Measurements from ENCODE around the gene SDK1. TPM values are rescaled to one million over a fixed set of nuclear protein-coding genes. Genes with fewer than 3 reads are reported as not detected.

Gene SDK1
- total RNA-seq, 1 experiment from 2014 or later = 1.7 TPM

GRCh38 chr7:3333861-3334260 is 32.8 kb downstream of the SDK1 start:
- DNase-seq (ENCODE audit: extremely low read depth, low read depth) = no peak

GRCh38 chr7:3336042-3336665 is 35.1 kb downstream of the SDK1 start:
- no peak for DNase-seq (ENCODE audit: extremely low read depth, low read depth)

- no peak for DNase-seq (ENCODE audit: extremely low read depth, low read depth)
Measured at GRCh38 chr7:3338161-3338560, 37.1 kb downstream of the SDK1 start.

- DNase-seq (ENCODE audit: extremely low read depth, low read depth) = no peak
Measured at GRCh38 chr7:3345699-3346481, 44.8 kb downstream of the SDK1 start.

- no peak for DNase-seq (ENCODE audit: extremely low read depth, low read depth)
Measured at GRCh38 chr7:3349126-3349525, 48.1 kb downstream of the SDK1 start.

- DNase-seq (ENCODE audit: extremely low read depth, low read depth) = no peak
Measured at GRCh38 chr7:3356173-3356572, 55.1 kb downstream of the SDK1 start.

- DNase-seq (ENCODE audit: extremely low read depth, low read depth) = no peak
Measured at GRCh38 chr7:3358991-3359390, 57.9 kb downstream of the SDK1 start.

GRCh38 chr7:3367261-3367660 is 66.2 kb downstream of the SDK1 start:
- no peak for DNase-seq (ENCODE audit: extremely low read depth, low read depth)

GRCh38 chr7:3370068-3370830 is 69.2 kb downstream of the SDK1 start:
- DNase-seq (ENCODE audit: extremely low read depth, low read depth) = no peak

GRCh38 chr7:3370921-3371320 is 69.9 kb downstream of the SDK1 start:
- DNase-seq (ENCODE audit: extremely low read depth, low read depth) = no peak

- no peak for DNase-seq (ENCODE audit: extremely low read depth, low read depth)
Measured at GRCh38 chr7:3371601-3372000, 70.5 kb downstream of the SDK1 start.

- no peak for DNase-seq (ENCODE audit: extremely low read depth, low read depth)
Measured at GRCh38 chr7:3374239-3374638, 73.2 kb downstream of the SDK1 start.

GRCh38 chr7:3378390-3379150 is 77.5 kb downstream of the SDK1 start:
- no peak for DNase-seq (ENCODE audit: extremely low read depth, low read depth)

GRCh38 chr7:3380034-3380433 is 79.0 kb downstream of the SDK1 start:
- no peak for DNase-seq (ENCODE audit: extremely low read depth, low read depth)

GRCh38 chr7:3380886-3381685 is 80.0 kb downstream of the SDK1 start:
- DNase-seq (ENCODE audit: extremely low read depth, low read depth) = no peak

- no peak for DNase-seq (ENCODE audit: extremely low read depth, low read depth)
Measured at GRCh38 chr7:3386423-3387190, 85.6 kb downstream of the SDK1 start.

GRCh38 chr7:3393862-3394261 is 92.8 kb downstream of the SDK1 start:
- DNase-seq (ENCODE audit: extremely low read depth, low read depth) = no peak

- DNase-seq (ENCODE audit: extremely low read depth, low read depth) = no peak
Measured at GRCh38 chr7:3397324-3397723, 96.3 kb downstream of the SDK1 start.

- peak; percentile 36 for DNase-seq (ENCODE audit: extremely low read depth, low read depth)
Measured at GRCh38 chr7:3399858-3400257, 98.8 kb downstream of the SDK1 start.

All from NCI-H460 (cell line).